Activated CD4-positive, alpha-beta T cell treated with anti-CD3 and anti-CD28 coated beads, Interleukin-2, amount 50 U/mL, for 48 hours (primary cell): Measurements from ENCODE around the gene RNASE12.
"Not testable (repeated sequence)": the region's sequence is repeated elsewhere in the genome, so short reads cannot be mapped to it uniquely, and the experiment has no call there.

Experiments
- DNase-seq, 2 experiments: peaks; one replicate each; pipeline ENCODE4 v3.0.0-alpha.2; 2020

Gene RNASE12

GRCh38 chr14:20578784-20579502, 12.2 kb downstream of the RNASE12 start:
- DNase-seq, result no peak

GRCh38 chr14:20578325-20578724, 12.9 kb downstream of the RNASE12 start:
- DNase-seq, result no peak

GRCh38 chr14:20572382-20572990, 18.7 kb downstream of the RNASE12 start:
- DNase-seq, result not testable (repeated sequence)

- not testable (repeated sequence) for DNase-seq
Observed at GRCh38 chr14:20570720-20571119, 20.5 kb downstream of the RNASE12 start.

GRCh38 chr14:20569865-20570264, 21.3 kb downstream of the RNASE12 start:
- DNase-seq, result not testable (repeated sequence)

- no peak for DNase-seq
Observed at GRCh38 chr14:20569066-20569465, 22.1 kb downstream of the RNASE12 start.

- no peak for DNase-seq
Observed at GRCh38 chr14:20568393-20568792, 22.8 kb downstream of the RNASE12 start.

- DNase-seq, result not testable (repeated sequence)
Observed at GRCh38 chr14:20567199-20567598, 24.0 kb downstream of the RNASE12 start.

- DNase-seq, result no peak
Observed at GRCh38 chr14:20564501-20564997, 26.6 kb downstream of the RNASE12 start.

- DNase-seq, result no peak
Observed at GRCh38 chr14:20563971-20564370, 27.2 kb downstream of the RNASE12 start.

- DNase-seq, result no peak
Observed at GRCh38 chr14:20560961-20561360, 30.2 kb downstream of the RNASE12 start, which contains the start of gene RNASE9. RNASE9 (minus strand) TSS chr14:20561047.

GRCh38 chr14:20559461-20559904, 31.7 kb downstream of the RNASE12 start:
- DNase-seq, result no peak

- no peak for DNase-seq
Observed at GRCh38 chr14:20557212-20557542, 34.0 kb downstream of the RNASE12 start.

GRCh38 chr14:20556500-20557211, 34.5 kb downstream of the RNASE12 start:
- DNase-seq, result no peak

GRCh38 chr14:20555845-20556244, 35.3 kb downstream of the RNASE12 start:
- no peak for DNase-seq

GRCh38 chr14:20553024-20553423, 38.2 kb downstream of the RNASE12 start:
- DNase-seq, result no peak

GRCh38 chr14:20551606-20552005, 39.6 kb downstream of the RNASE12 start:
- no peak for DNase-seq

GRCh38 chr14:20550926-20551325, 40.2 kb downstream of the RNASE12 start:
- DNase-seq, result no peak

- no peak for DNase-seq
Observed at GRCh38 chr14:20548414-20549158, 42.6 kb downstream of the RNASE12 start.

GRCh38 chr14:20546877-20547276, 44.3 kb downstream of the RNASE12 start:
- DNase-seq, result no peak
